Caco-2 (cell line): ENCODE data around the gene DNAJC4. TPM values are rescaled to one million over a fixed set of nuclear protein-coding genes. Genes with fewer than 3 reads are reported as not detected.

Experiments used
- BruUV-seq: library from RNA; stranded (reverse); fragments of 400-500 nt; replicated peaks from 2 replicates; lab custom pipeline; 2021; lab: Mats Ljungman, UMichigan
- CTCF ChIA-PET: fragments of 300-600 bp; sonication (Branson Sonifier 250); formaldehyde crosslinking; loops from one replicate; lab custom pipeline; 2022; ENCODE audit warnings: antibody characterized with exemption; lab: Charles Lee
- POLR2A ChIA-PET: fragments of 300-600 bp; sonication (Branson Sonifier 250); formaldehyde crosslinking; loops from one replicate; lab custom pipeline; 2022; ENCODE audit warnings: antibody characterized with exemption; lab: Charles Lee
- DNase-seq, 2 experiments: peaks; one replicate each; pipeline versions ENCODE4 v3.0.0 to v3.0.0-alpha.2; 2020 to 2022
- H3K27me3 ChIP-seq: replicated peaks from 2 replicates; pipeline ENCODE4 v1.6.0; 2011; ENCODE audit warnings: low read length; ENCODE audit not compliant: control insufficient read depth, insufficient read depth
- H3K36me3 ChIP-seq: 2 replicates; pipeline ENCODE4 v1.5.1; 2011; ENCODE audit warnings: low read length; ENCODE audit not compliant: control insufficient read depth, insufficient read depth
- H3K4me1 ChIP-seq: fragments of 250-450 bp; sonication (Bioruptor Pico); 2 replicates; pipeline ENCODE4 v1.5.1; 2020; ENCODE audit warnings: mild to moderate bottlenecking
- H3K4me3 ChIP-seq: 2 replicates; pipeline ENCODE4 v1.5.1; 2011; ENCODE audit warnings: low read depth, mild to moderate bottlenecking, control low read depth, low read length
- H3K9me3 ChIP-seq: fragments of 250-450 bp; sonication (Bioruptor Pico); 2 replicates; pipeline ENCODE4 v1.5.1; 2020; ENCODE audit warnings: mild to moderate bottlenecking, moderate library complexity
- H3K27ac Mint-ChIP-seq: one replicate; pipeline ENCODE4 v1.8.0; 2022; ENCODE audit warnings: mixed read lengths; ENCODE audit not compliant: unreplicated experiment
- H3K27me3 Mint-ChIP-seq: one replicate; pipeline ENCODE4 v1.8.0; 2022; ENCODE audit warnings: mixed read lengths; ENCODE audit not compliant: insufficient read depth, unreplicated experiment
- H3K36me3 Mint-ChIP-seq: one replicate; pipeline ENCODE4 v1.8.0; 2022; ENCODE audit warnings: mild to moderate bottlenecking, mixed read lengths; ENCODE audit not compliant: insufficient read depth, unreplicated experiment
- H3K4me1 Mint-ChIP-seq: one replicate; pipeline ENCODE4 v1.8.0; 2022; ENCODE audit warnings: low read depth, mixed read lengths; ENCODE audit not compliant: unreplicated experiment
- H3K4me3 Mint-ChIP-seq: one replicate; pipeline ENCODE4 v1.8.0; 2022; ENCODE audit warnings: mild to moderate bottlenecking, moderate library complexity, mixed read lengths; ENCODE audit not compliant: unreplicated experiment
- H3K9me3 Mint-ChIP-seq: one replicate; pipeline ENCODE4 v1.8.0; 2022; ENCODE audit warnings: mixed read lengths; ENCODE audit not compliant: unreplicated experiment
- intact Hi-C: fragments of 100-400 bp; cut with micrococcal nuclease; formaldehyde crosslinking; loops from one replicate; pipeline ENCODE4 v1.10.0; 2022; ENCODE audit not compliant: unreplicated experiment
- total RNA-seq: library from RNA; stranded (reverse); gene quantifications from 2 replicates; pipeline ENCODE4 v1.2.3, GENCODE V29; 2022
- TF ChIP-seq, protein P1 (sequence below), 2 experiments: fragments of 200-600 bp in 1 of 2; IDR thresholded peaks; 1 replicate in 1 of 2; 2 replicates in 1 of 2; pipeline versions ENCODE4 v1.5.1 to v1.8.0; 2011 to 2022; ENCODE audit warnings: antibody characterized with exemption in 1 of 2, control low read depth in 1 of 2, inconsistent platforms in 1 of 2, low read depth in 1 of 2, low read length in 1 of 2, mild to moderate bottlenecking in 1 of 2, moderate library complexity in 1 of 2; ENCODE audit not compliant: insufficient read depth in 1 of 2, severe bottlenecking in 1 of 2, unreplicated experiment in 1 of 2

The DNAJC4 gene
- total RNA-seq, 1 experiment from 2014 or later = 22.9 TPM

- Histone ChIP-seq H3K9me3 (no peaks in the 10 kb centered on the region), H3K36me3 (peaks cover 3% of the 10 kb centered on the region; the same call in 1 of the 2 replicates), H3K27me3 (no peaks in the 10 kb centered on the region), H3K4me3 (peak overlapping the region; percentile 95), H3K4me1 (peaks cover 24% of the 10 kb centered on the region)
- peaks cover 63% of the 10 kb centered on the region for H3K36me3 Mint-ChIP-seq
- H3K27ac Mint-ChIP-seq = peak overlapping the region; percentile 90
- no TSS peak for BruUV-seq
- H3K4me3 Mint-ChIP-seq = peak overlapping the region; percentile 88
- H3K4me1 Mint-ChIP-seq = peaks cover 15% of the 10 kb centered on the region
- no peaks in the 10 kb centered on the region for H3K9me3 Mint-ChIP-seq
- intact Hi-C loops = loop anchor here (2.0 kb wide), 1 partner anchor 65 kb away; the partner anchor contains the start of gene ESRRA
- DNase-seq = no peak
- TF ChIP-seq, protein P1, sequence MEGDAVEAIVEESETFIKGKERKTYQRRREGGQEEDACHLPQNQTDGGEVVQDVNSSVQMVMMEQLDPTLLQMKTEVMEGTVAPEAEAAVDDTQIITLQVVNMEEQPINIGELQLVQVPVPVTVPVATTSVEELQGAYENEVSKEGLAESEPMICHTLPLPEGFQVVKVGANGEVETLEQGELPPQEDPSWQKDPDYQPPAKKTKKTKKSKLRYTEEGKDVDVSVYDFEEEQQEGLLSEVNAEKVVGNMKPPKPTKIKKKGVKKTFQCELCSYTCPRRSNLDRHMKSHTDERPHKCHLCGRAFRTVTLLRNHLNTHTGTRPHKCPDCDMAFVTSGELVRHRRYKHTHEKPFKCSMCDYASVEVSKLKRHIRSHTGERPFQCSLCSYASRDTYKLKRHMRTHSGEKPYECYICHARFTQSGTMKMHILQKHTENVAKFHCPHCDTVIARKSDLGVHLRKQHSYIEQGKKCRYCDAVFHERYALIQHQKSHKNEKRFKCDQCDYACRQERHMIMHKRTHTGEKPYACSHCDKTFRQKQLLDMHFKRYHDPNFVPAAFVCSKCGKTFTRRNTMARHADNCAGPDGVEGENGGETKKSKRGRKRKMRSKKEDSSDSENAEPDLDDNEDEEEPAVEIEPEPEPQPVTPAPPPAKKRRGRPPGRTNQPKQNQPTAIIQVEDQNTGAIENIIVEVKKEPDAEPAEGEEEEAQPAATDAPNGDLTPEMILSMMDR (IDR thresholded peaks at IDR 0.05; ENCODE audit: insufficient read depth in 1 of 2, low read depth in 1 of 2, low read length in 1 of 2, severe bottlenecking in 1 of 2, unreplicated experiment in 1 of 2) = no peak
- no peaks in the 10 kb centered on the region for H3K27me3 Mint-ChIP-seq
- POLR2A ChIA-PET = interaction anchor here (0.7 kb wide), 1 partner anchor 78 kb away, joined by 5 read pairs; the partner anchor contains the start of genes PRDX5 and TRMT112
- CTCF ChIA-PET = no interaction called here
Measured at GRCh38 chr11:64239662-64240434, 9.5 kb downstream of the DNAJC4 start.

GRCh38 chr11:64240435-64241240, 10.3 kb downstream of the DNAJC4 start, which contains the start of gene FKBP2:
Gene FKBP2 (plus strand): TSS chr11:64241095. CDS start chr11:64242388, 1,293 bp downstream.
- H3K9me3 Mint-ChIP-seq = no peaks in the 10 kb centered on the region
- Histone ChIP-seq H3K36me3 (peaks cover 3% of the 10 kb centered on the region; the same call in 1 of the 2 replicates), H3K4me3 (peak within 1 kb of the TSS; percentile 95), H3K27me3 (no peaks in the 10 kb centered on the region), H3K9me3 (no peaks in the 10 kb centered on the region), H3K4me1 (peaks cover 20% of the 10 kb centered on the region)
- H3K4me3 Mint-ChIP-seq = peak within 1 kb of the TSS; percentile 88
- DNase-seq = peak; percentile 97 to 99
- ChIA-PET POLR2A (interaction anchor here (0.5 to 1.6 kb wide), 14 partner anchors 10 to 1454 kb away, joined by 3 to 12 read pairs (median 4); partner anchors contain the start of genes DNAJC4, ESRRA, NUDT22 and SF1), CTCF (interaction anchor here (0.6 to 1.1 kb wide), 8 partner anchors 9 to 1182 kb away, joined by 3 to 13 read pairs (median 3); partner anchors contain the start of genes ESRRA and STIP1)
- peaks cover 15% of the 10 kb centered on the region for H3K4me1 Mint-ChIP-seq
- H3K36me3 Mint-ChIP-seq = peaks cover 61% of the 10 kb centered on the region
- H3K27ac Mint-ChIP-seq = peak within 1 kb of the TSS; percentile 90
- TF ChIP-seq, protein P1 (IDR thresholded peaks at IDR 0.05; ENCODE audit: insufficient read depth in 1 of 2, low read depth in 1 of 2, low read length in 1 of 2, severe bottlenecking in 1 of 2, unreplicated experiment in 1 of 2) = no peak
- H3K27me3 Mint-ChIP-seq = no peaks in the 10 kb centered on the region
- intact Hi-C loops = loop anchor here (1.0 to 2.0 kb wide), 2 partner anchors 55 to 64 kb away; partner anchors contain the start of gene ESRRA
- BruUV-seq = TSS peak; percentile 92

- peaks cover 15% of the 10 kb centered on the region for H3K4me1 Mint-ChIP-seq
- CTCF ChIA-PET = interaction anchor here (0.6 to 1.1 kb wide), 8 partner anchors 9 to 1182 kb away, joined by 3 to 13 read pairs (median 3); partner anchors contain the start of genes ESRRA and STIP1
- DNase-seq = peak; percentile 100
- H3K27me3 Mint-ChIP-seq = no peaks in the 10 kb centered on the region
- peak overlapping the region; percentile 88 for H3K4me3 Mint-ChIP-seq
- no TSS peak for BruUV-seq
- Histone ChIP-seq H3K4me3 (peak overlapping the region; percentile 95), H3K4me1 (peaks cover 19% of the 10 kb centered on the region), H3K9me3 (no peaks in the 10 kb centered on the region), H3K27me3 (no peaks in the 10 kb centered on the region), H3K36me3 (peaks cover 3% of the 10 kb centered on the region; the same call in 1 of the 2 replicates)
- TF ChIP-seq, protein P1 (IDR thresholded peaks at IDR 0.05; ENCODE audit: insufficient read depth in 1 of 2, low read depth in 1 of 2, low read length in 1 of 2, severe bottlenecking in 1 of 2, unreplicated experiment in 1 of 2) = no peak
- H3K36me3 Mint-ChIP-seq = peaks cover 64% of the 10 kb centered on the region
- H3K9me3 Mint-ChIP-seq = no peaks in the 10 kb centered on the region
- H3K27ac Mint-ChIP-seq = peak overlapping the region; percentile 90
- POLR2A ChIA-PET = interaction anchor here (0.5 to 1.6 kb wide), 17 partner anchors 9 to 1454 kb away, joined by 3 to 15 read pairs (median 5); partner anchors contain the start of genes DNAJC4, ESRRA, NUDT22 and PRDX5
- intact Hi-C loops = loop anchor here (1.0 to 2.0 kb wide), 2 partner anchors 56 to 64 kb away; partner anchors contain the start of gene ESRRA
Measured at GRCh38 chr11:64241241-64241490, 10.8 kb downstream of the DNAJC4 start.
